NCI-H748 (cell line): ENCODE data around the gene PHACTR1.
A peak's percentile ranks its signal among the peaks of the same experiment; 100 is the strongest.

ENCODE experiments used
- DNase-seq: peaks from one replicate; lab custom pipeline; 2025; ENCODE audit not compliant: unreplicated experiment; lab: John Stamatoyannopoulos, UW

Gene PHACTR1

GRCh38 chr6:12844284-12845223 lies 128.0 kb downstream of the PHACTR1 start:
- peak; percentile 38 for DNase-seq

DNA sequence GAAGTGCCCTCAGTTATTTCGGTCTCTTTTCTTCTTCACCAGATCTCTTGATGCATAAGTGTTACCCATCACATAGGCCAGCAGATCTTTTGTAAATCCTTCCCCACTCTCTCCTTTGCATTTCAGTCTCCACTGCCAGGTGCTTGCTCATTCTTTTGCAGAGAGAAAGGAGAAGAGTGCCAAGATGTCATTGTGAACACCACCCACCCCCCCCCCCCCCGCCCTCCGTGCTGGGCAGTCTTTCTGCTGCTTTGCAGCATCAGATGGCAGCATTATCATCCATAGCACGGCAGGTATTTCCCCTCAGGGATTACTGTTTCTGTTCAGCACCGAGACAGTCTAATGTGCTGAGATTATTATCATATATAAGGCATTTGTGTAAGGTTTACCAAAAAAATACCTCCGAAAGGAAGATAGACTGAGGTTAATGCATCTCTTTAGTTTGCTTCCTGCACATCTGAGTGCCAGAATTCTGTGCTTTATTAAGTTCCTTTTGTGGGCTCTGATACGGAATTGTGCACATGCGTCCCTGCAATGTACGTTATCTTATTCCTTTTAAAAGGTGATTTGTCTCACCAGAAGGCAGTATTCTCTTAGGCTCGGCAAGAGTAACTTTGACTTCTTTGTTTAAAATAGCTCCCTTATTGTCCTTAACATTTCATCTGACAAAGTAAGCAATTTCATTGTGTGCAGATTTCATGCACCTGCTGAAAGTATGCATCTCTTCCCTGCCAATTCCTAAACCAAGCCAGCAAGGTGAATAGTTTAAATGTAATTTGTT lies 128.8 kb downstream of the PHACTR1 start:
- DNase-seq = no peak

- no peak for DNase-seq
Observed at GRCh38 chr6:12848964-12849808, 132.6 kb downstream of the PHACTR1 start.

GRCh38 chr6:12849809-12850198 lies 133.2 kb downstream of the PHACTR1 start:
- no peak for DNase-seq

DNA sequence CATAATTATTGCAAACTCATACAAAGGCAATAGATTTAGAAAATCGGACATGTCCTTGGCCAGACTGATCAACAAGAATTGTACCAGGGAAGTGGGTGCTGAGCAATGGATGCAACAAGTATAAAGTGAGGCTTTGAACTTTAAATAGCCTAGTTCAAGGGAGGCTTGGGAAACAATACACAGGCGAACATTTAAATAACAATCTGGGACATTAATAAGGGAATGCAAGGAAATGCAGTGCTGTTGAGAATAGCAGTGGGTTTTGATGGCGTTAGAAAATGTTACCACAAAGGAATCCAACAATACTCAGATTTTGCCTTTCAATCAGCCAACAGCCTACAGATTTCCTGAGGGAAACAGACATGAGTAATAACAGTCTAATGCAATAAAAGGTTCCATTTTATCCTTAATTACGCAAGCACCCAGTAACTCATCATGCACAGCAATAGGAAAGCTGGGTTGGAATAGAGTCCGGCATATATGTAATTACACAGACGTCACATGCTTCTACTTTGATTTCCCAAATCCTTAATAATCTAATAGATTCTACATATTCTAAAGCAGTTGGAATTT lies 134.6 kb downstream of the PHACTR1 start:
- DNase-seq = no peak

DNA sequence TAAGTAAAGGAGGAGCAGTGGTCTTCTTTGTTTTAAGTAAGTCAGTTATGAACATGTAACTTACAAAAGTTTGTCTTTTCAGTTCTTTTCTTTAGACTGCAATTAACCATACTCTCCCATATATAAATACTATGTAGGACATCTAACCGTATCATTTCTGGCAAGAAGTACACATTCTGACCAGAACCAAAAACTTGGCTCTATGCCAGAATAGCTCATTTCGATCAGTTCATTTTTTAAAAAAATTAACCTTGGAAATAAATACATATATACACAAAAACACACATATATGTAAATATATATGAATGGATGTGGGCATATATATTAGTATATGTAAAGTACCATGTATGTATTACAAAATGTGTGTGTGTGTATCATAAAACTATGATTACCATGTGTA lies 145.0 kb downstream of the PHACTR1 start:
- no peak for DNase-seq

GRCh38 chr6:12865117-12865516 lies 148.6 kb downstream of the PHACTR1 start:
- DNase-seq = no peak

DNA sequence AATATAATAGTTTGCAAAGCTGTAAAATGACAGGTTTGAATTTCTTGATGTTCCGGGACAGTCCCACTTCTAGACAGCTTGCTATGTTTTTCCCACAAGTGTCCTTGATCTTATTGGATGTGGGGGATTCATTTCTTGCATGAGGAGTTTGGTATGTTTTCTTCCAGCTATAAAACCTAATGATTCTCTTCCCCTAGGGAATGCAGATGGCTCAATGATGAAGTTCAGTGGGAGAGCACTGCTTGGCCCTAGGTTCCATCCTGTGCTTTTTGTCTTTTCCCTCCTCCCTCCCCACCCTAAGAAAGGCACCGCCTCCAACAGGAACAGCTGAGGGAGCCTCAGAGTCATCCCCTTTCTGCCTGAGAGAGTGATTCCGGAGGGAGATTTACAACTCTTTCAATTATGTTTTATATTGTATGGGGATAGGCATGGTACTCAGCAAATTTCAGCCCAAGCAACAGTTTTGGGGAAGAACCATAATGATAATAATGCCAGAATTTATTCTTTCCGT lies 149.2 kb downstream of the PHACTR1 start:
- no peak for DNase-seq

DNA sequence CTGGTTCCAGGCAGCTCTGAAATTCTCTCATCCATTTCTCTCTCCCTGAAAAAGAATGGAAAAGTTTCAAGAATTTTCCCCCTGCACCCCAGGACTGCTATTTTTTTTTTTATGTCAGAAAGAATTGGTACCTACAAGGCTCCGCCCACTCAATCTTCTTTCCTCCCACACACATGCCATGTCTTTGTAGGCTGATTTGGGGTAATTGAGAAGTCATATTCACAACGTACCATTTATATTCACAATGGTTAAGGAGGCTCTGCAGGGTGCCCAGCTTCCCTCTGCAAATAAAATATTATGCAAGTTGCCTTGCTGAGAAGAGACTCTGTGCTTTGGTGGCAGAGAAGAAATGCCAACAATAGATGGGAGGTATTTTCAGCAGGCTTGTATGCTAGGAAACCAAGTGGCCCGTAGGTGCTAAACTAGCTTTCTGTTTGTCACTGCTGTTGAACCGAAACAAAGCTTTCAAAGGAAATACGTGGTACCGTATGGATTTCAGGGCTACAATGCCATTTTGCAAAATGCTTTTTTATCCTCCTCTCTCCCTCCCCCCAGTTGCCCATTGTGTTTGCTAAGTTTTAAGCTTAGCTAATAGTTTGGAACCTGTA lies 150.0 kb downstream of the PHACTR1 start:
- DNase-seq = no peak

- DNase-seq = no peak
Observed at GRCh38 chr6:12869816-12870432, 153.4 kb downstream of the PHACTR1 start.

DNA sequence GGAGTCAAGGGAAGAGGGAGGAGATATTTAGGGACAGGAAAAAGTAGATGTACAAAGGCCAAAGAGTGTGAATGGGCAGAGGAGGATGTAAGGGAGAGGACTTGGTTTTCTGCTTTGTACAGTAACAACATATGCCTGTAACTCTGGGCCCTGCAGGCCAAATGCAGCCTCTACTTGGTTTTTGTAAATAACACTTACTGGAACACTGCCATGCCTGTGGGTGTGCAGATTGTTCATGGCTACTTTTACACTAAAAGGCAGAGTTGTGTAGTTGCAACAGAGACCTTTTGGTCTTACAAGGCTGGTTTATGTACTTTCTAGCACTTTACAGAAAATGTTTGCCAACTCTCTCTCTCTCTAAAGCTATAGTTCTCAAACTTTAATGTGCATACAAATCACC lies 157.1 kb downstream of the PHACTR1 start:
- no peak for DNase-seq

DNA sequence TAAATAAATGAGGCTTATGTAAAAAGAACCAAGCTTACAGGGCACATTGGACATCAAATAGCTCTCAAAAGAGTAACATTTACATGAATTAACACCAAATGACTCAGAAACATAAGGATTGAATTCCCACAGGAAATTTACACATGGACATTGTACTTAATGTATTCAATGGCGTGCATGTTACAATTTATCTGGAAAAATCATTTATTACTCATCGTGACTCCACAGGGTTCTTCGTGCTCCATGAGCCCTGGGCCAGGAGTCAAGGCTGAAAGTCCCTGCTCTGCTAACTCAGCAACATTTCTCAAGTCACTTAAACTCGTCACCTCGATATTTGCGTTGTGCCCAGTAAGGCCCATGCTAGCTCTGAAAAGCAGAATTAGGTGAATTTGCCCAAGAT lies 158.5 kb downstream of the PHACTR1 start:
- DNase-seq = no peak

- no peak for DNase-seq
Observed at GRCh38 chr6:12878741-12879140, 162.2 kb downstream of the PHACTR1 start.

GRCh38 chr6:12882761-12883290 lies 166.3 kb downstream of the PHACTR1 start:
- no peak for DNase-seq

DNA sequence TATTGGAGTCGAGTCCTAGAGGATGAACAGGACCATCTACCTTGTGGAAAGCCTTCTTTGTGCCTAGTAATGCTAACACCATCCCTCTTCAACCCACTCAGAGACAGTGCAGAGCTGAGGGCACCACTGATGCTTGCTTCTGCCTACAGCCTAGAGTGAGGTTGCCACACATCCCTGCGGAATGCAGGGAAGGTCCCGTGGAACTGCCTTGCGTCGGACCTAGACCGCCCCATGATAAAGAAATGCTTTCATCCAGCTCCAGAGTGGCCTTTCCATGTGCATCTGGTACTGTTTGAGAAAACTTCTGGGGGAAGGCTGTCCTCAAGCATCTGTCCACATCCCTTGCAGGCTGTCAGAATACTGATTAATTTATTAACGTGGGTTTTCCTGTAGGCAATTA lies 168.4 kb downstream of the PHACTR1 start:
- no peak for DNase-seq

DNA sequence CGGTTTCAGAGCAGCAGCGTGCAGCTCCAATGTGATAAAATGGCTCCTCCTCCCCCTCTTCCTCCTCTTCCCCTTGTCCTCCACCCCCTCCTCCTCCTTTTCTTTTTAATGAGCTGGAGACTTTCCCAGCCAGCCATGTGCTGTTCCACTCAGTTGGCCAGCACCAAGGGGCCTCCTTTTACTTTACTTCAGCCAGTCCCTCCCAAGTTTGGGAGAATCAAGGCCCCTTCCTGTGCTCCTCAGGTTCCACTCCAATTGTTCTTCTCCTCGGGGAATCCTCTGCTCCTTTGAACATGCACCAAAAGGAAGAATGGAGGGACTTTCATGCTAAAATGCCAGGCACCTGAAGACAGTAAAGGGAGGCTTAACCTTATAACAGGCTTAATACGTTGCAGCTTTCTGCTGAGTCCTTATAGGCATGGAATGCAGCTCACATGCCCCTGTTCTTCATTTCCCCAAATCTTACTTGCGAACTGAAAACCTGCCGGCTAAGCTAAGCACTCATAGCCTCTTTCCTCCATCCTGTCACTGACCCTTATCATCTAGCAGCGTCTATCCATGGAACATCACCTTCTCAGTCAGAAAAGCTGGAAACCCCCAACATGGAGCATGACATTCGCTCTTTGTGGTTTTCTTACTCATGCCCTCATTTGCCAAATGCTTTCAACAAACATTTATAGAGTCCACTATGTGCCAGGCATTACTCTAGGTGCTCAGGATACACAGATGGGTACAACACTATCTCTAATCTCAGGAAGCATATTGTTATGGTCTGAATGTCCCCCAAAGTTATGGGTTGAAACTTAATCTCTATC lies 170.6 kb downstream of the PHACTR1 start:
- DNase-seq = no peak

- DNase-seq = peak; percentile 41
Observed at GRCh38 chr6:12890171-12890790, 173.7 kb downstream of the PHACTR1 start.

- no peak for DNase-seq
Observed at GRCh38 chr6:12891595-12891994, 175.0 kb downstream of the PHACTR1 start.
